ENCODE results near the gene PRIM2.
"Not testable (repeated sequence)": the region's sequence is repeated elsewhere in the genome, so short reads cannot be mapped to it uniquely, and the experiment has no call there.

DNA sequence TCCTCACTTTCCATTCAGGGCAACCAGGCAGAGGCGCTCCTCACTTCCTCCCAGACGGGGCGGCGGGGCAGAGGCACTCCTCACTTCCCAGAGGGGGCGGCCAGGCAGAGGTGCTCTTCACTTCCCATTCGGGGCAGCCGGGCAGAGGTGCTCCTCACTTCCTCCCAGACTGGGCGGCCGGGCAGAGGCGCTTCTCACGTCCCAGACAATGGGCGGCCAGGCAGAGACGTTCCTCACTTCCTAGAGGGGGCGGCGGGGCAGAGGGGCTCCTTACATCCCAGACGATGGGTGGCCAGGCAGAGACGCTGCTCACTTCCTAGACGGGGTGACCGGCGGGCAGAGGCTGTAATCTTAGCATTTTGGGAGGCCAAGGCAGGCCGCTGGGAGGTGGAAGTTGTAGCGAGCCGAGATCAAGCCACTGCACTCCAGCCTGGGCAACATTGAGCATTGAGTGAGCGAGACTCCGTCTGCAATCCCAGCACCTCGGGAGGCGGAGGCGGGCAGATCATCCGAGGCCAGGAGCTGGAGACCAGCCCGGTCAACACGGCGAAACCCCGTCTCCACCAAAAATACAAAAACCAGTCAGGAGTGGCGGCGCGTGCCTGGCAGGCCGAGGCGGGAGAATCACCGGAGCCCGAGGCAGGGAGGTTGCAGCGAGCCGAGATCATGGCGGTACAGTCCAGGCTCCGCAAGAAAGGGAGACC lies 6.0 kb upstream of the PRIM2 start:
- not testable (repeated sequence) for TF ChIP-seq POLR2AphosphoS5, POLR2A (IDR thresholded peaks at IDR 0.05)
- TF ChIP-seq, protein P1, sequence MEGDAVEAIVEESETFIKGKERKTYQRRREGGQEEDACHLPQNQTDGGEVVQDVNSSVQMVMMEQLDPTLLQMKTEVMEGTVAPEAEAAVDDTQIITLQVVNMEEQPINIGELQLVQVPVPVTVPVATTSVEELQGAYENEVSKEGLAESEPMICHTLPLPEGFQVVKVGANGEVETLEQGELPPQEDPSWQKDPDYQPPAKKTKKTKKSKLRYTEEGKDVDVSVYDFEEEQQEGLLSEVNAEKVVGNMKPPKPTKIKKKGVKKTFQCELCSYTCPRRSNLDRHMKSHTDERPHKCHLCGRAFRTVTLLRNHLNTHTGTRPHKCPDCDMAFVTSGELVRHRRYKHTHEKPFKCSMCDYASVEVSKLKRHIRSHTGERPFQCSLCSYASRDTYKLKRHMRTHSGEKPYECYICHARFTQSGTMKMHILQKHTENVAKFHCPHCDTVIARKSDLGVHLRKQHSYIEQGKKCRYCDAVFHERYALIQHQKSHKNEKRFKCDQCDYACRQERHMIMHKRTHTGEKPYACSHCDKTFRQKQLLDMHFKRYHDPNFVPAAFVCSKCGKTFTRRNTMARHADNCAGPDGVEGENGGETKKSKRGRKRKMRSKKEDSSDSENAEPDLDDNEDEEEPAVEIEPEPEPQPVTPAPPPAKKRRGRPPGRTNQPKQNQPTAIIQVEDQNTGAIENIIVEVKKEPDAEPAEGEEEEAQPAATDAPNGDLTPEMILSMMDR (IDR thresholded peaks at IDR 0.05): not testable (repeated sequence)

Measured in prostate gland (tissue), 2 donors.